Fibroblast of gingiva (primary cell): ENCODE results near the gene CISH.

Source experiments
- DNase-seq: peaks from one replicate; pipeline ENCODE4 v3.0.0-alpha.2; 2011; ENCODE audit warnings: low read depth

Gene CISH

GRCh38 chr3:50612970-50613846 is 1.6 kb upstream of the CISH start:
- DNase-seq, result no peak

GRCh38 chr3:50612234-50612882 is 784 bp upstream of the CISH start:
- no peak for DNase-seq

GRCh38 chr3:50610992-50611463 is 546 bp downstream of the CISH start:
- no peak for DNase-seq

GRCh38 chr3:50610181-50610971 is 1.2 kb downstream of the CISH start:
- DNase-seq, result no peak

- DNase-seq, result no peak
Measured at GRCh38 chr3:50609763-50610085, 1.9 kb downstream of the CISH start.

GRCh38 chr3:50609071-50609762 is 2.4 kb downstream of the CISH start:
- DNase-seq, result no peak

GRCh38 chr3:50608278-50608677 is 3.3 kb downstream of the CISH start:
- DNase-seq, result no peak

- DNase-seq, result no peak
Measured at GRCh38 chr3:50607271-50608091, 4.1 kb downstream of the CISH start.

- no peak for DNase-seq
Measured at GRCh38 chr3:50606596-50606995, 5.0 kb downstream of the CISH start.

- no peak for DNase-seq
Measured at GRCh38 chr3:50605901-50606326, 5.7 kb downstream of the CISH start.

GRCh38 chr3:50604628-50605588 is 6.7 kb downstream of the CISH start:
- no peak for DNase-seq

GRCh38 chr3:50604110-50604621 is 7.4 kb downstream of the CISH start:
- no peak for DNase-seq

- DNase-seq, result no peak
Measured at GRCh38 chr3:50603261-50604109, 8.1 kb downstream of the CISH start.

- no peak for DNase-seq
Measured at GRCh38 chr3:50602595-50603191, 8.9 kb downstream of the CISH start.

- DNase-seq, result peak; percentile 99
Measured at GRCh38 chr3:50600841-50601591, 10.6 kb downstream of the CISH start.

- no peak for DNase-seq
Measured at GRCh38 chr3:50600141-50600753, 11.3 kb downstream of the CISH start.

- DNase-seq, result no peak
Measured at GRCh38 chr3:50599716-50600118, 11.9 kb downstream of the CISH start.
